Activated naive CD8-positive, alpha-beta T cell treated with anti-CD3 and anti-CD28 coated beads, Interleukin-2, amount 10 ng/mL, durations not matched to agents 7 days and 5 days (primary cell): ENCODE results near the gene GNA15. TPM values are rescaled to one million over a fixed set of nuclear protein-coding genes. Genes with fewer than 3 reads are reported as not detected.
"Not testable (repeated sequence)": the region's sequence is repeated elsewhere in the genome, so short reads cannot be mapped to it uniquely, and the experiment has no call there.

Experiments
- ATAC-seq: fragments of 150-1000 bp; cut with Tn5 transposase; one replicate; pipeline ENCODE4 v1.10.0; 2021; ENCODE audit warnings: low read depth, moderate library complexity
- POLR2A ChIA-PET: fragments of 350-600 bp; sonication (Branson Sonifier 250); formaldehyde crosslinking; loops from one replicate; lab custom pipeline; 2021; ENCODE audit warnings: antibody characterized with exemption; lab: Charles Lee
- DNase-seq: peaks from one replicate; pipeline ENCODE4 v3.0.0; 2021
- H3K27ac Mint-ChIP-seq: one replicate; pipeline ENCODE4 v1.8.0; 2022; ENCODE audit warnings: mild to moderate bottlenecking, mixed read lengths
- H3K27me3 Mint-ChIP-seq: one replicate; pipeline ENCODE4 v1.8.0; 2022; ENCODE audit warnings: mild to moderate bottlenecking, moderate library complexity, mixed read lengths
- H3K36me3 Mint-ChIP-seq: one replicate; pipeline ENCODE4 v1.8.0; 2021; ENCODE audit warnings: mild to moderate bottlenecking, mixed read lengths
- H3K4me1 Mint-ChIP-seq: one replicate; pipeline ENCODE4 v1.8.0; 2021; ENCODE audit warnings: mixed read lengths
- H3K4me3 Mint-ChIP-seq: one replicate; pipeline ENCODE4 v1.8.0; 2022; ENCODE audit warnings: mild to moderate bottlenecking, moderate library complexity, mixed read lengths
- H3K9me3 Mint-ChIP-seq: one replicate; pipeline ENCODE4 v1.8.0; 2021; ENCODE audit warnings: mixed read lengths
- total RNA-seq, 2 experiments: library from RNA; stranded (reverse); gene quantifications; one replicate each; pipeline ENCODE4 v1.2.3, GENCODE V29; 2021

Gene GNA15
- total RNA-seq, 2 experiments from 2014 or later = 17.9 to 19.5 TPM

DNA sequence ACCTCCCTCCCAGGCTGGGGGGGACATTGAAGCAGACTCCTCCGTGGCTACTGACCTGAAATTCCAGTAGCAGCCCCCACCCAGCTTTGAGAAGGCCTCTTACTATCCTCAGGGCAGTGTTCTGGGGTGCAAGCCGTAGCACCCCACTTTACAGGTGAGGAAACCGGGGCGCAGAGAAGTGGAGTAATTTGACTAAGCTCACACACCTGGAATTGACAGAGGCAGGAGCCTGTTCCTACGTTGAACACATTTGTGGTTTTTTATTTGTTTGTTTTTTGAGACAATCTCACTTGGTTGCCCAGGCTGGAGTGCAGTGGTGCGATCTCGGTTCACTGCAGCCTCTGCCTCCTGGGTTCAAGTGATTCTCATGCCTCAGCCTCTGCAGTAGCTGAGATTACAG lies 28.1 kb downstream of the GNA15 start:
- no peak for DNase-seq
- Mint-ChIP-seq H3K4me3 (no peak overlapping the region), H3K4me1 (peaks cover 28% of the 10 kb centered on the region), H3K9me3 (peaks cover 8% of the 10 kb centered on the region), H3K27me3 (no peaks in the 10 kb centered on the region), H3K27ac (no peak overlapping the region), H3K36me3 (peaks cover 51% of the 10 kb centered on the region)
- no peak for ATAC-seq
- POLR2A ChIA-PET = interaction anchor here (1.3 to 1.5 kb wide), 2 partner anchors 13 to 34 kb away, joined by 5 read pairs; no protein-coding TSS in a partner anchor

- no peak for ATAC-seq
- Mint-ChIP-seq H3K36me3 (peaks cover 23% of the 10 kb centered on the region), H3K4me1 (peaks cover 21% of the 10 kb centered on the region), H3K4me3 (no peak overlapping the region), H3K27me3 (peaks cover 3% of the 10 kb centered on the region), H3K9me3 (peaks cover 4% of the 10 kb centered on the region), H3K27ac (no peak overlapping the region)
- POLR2A ChIA-PET = no interaction called here
- DNase-seq = no peak
These were observed 31.9 kb downstream of the GNA15 start for GRCh38 chr19:3167533-3168272.

- no peak for ATAC-seq
- H3K4me1 Mint-ChIP-seq = peaks cover 12% of the 10 kb centered on the region
- POLR2A ChIA-PET = interaction anchor here (0.5 kb wide), 1 partner anchor 299 kb away, joined by 4 read pairs; no protein-coding TSS in a partner anchor
These were observed 36.2 kb downstream of the GNA15 start for GRCh38 chr19:3171894-3172672.

DNA sequence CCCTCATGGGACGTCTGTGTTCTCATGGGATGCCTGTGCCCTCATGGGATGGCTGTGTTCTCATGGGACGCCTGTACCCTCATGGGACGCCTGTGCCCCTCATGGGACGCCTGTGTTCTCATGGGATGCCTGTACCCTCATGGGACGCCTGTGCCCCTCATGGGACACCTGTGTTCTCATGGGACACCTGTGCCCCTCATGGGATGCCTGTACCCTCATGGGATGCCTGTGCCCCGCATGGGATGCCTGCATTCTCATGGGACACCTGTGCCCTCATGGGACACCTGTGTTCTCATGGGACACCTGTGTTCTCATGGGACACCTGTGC lies 36.8 kb downstream of the GNA15 start:
- H3K27ac Mint-ChIP-seq, POLR2A ChIA-PET, ATAC-seq, H3K4me3 Mint-ChIP-seq, DNase-seq, H3K9me3 Mint-ChIP-seq, H3K36me3 Mint-ChIP-seq, H3K27me3 Mint-ChIP-seq: not testable (repeated sequence)
- H3K4me1 Mint-ChIP-seq = peaks cover 13% of the 10 kb centered on the region

More at GRCh38 chr19:3171894-3172672, 36.2 kb downstream of the GNA15 start:
- Mint-ChIP-seq H3K27ac (no peak overlapping the region), H3K9me3 (no peaks in the 10 kb centered on the region), H3K27me3 (peaks cover 3% of the 10 kb centered on the region), H3K36me3 (peaks cover under 1% of the 10 kb centered on the region), H3K4me3 (no peak overlapping the region)
- DNase-seq = no peak

- peak overlapping the region; percentile 98 for H3K27ac Mint-ChIP-seq
- H3K27me3 Mint-ChIP-seq = no peaks in the 10 kb centered on the region
- ATAC-seq = no peak
- H3K4me1 Mint-ChIP-seq = peaks cover 14% of the 10 kb centered on the region
- POLR2A ChIA-PET = interaction anchor here (0.9 to 1.6 kb wide), 3 partner anchors 12 to 555 kb away, joined by 3 to 5 read pairs (median 4); no protein-coding TSS in a partner anchor
- peaks cover 17% of the 10 kb centered on the region for H3K36me3 Mint-ChIP-seq
- H3K9me3 Mint-ChIP-seq = no peaks in the 10 kb centered on the region
- DNase-seq = no peak
- peak overlapping the region; percentile 83 for H3K4me3 Mint-ChIP-seq
These were observed 40.2 kb downstream of the GNA15 start for GRCh38 chr19:3175781-3176714.

GRCh38 chr19:3176715-3177501 lies 41.1 kb downstream of the GNA15 start:
- peak overlapping the region; percentile 83 for H3K4me3 Mint-ChIP-seq
- ATAC-seq (peak; percentile 48), DNase-seq (peak; percentile 73)
- H3K27me3 Mint-ChIP-seq = no peaks in the 10 kb centered on the region
- H3K9me3 Mint-ChIP-seq = no peaks in the 10 kb centered on the region
- peaks cover 19% of the 10 kb centered on the region for H3K36me3 Mint-ChIP-seq
- peaks cover 14% of the 10 kb centered on the region for H3K4me1 Mint-ChIP-seq
- H3K27ac Mint-ChIP-seq = peak overlapping the region; percentile 98
- POLR2A ChIA-PET = interaction anchor here (0.7 to 1.6 kb wide), 6 partner anchors 10 to 556 kb away, joined by 3 to 8 read pairs (median 4); partner anchors contain the start of gene NCLN

DNA sequence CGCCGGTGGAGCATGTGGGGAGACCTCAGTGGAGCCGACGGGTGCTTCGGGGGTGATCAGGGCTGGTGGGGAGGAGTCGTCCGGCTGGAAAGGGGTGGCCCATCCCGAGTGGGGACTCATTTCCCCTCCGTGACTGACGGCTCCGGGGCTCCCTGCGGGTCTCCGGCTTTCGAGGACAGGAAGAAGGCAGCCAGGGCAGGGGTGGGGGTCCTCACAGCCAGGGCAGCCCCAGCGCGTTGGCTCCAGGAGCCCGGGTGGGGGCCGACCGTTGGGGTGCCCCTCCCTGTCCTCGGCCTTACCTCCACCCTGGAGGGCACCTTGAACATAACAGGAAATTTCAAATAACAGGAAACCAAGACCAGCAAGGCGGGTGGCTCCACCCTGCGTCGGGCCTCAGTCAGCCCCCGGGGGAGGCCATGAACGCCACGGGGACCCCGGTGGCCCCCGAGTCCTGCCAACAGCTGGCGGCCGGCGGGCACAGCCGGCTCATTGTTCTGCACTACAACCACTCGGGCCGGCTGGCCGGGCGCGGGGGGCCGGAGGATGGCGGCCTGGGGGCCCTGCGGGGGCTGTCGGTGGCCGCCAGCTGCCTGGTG lies 42.6 kb downstream of the GNA15 start, which contains the start of gene S1PR4:
Gene S1PR4 (plus strand): TSS at position 393 of the 596 bp plus-strand sequence. CDS start 24 bp downstream, at position 417.
- peak within 1 kb of the TSS; percentile 99 for H3K27ac Mint-ChIP-seq
- peaks cover 21% of the 10 kb centered on the region for H3K4me1 Mint-ChIP-seq
- ATAC-seq (peak; percentile 77), DNase-seq (peak; percentile 83)
- H3K9me3 Mint-ChIP-seq = no peaks in the 10 kb centered on the region
- H3K36me3 Mint-ChIP-seq = peaks cover 24% of the 10 kb centered on the region
- peak within 1 kb of the TSS; percentile 100 for H3K4me3 Mint-ChIP-seq
- POLR2A ChIA-PET = interaction anchor here (0.9 to 1.4 kb wide), 3 partner anchors 13 to 116 kb away, joined by 3 to 4 read pairs (median 3); partner anchors contain the start of genes GNA15 and TLE5
- no peaks in the 10 kb centered on the region for H3K27me3 Mint-ChIP-seq

DNA sequence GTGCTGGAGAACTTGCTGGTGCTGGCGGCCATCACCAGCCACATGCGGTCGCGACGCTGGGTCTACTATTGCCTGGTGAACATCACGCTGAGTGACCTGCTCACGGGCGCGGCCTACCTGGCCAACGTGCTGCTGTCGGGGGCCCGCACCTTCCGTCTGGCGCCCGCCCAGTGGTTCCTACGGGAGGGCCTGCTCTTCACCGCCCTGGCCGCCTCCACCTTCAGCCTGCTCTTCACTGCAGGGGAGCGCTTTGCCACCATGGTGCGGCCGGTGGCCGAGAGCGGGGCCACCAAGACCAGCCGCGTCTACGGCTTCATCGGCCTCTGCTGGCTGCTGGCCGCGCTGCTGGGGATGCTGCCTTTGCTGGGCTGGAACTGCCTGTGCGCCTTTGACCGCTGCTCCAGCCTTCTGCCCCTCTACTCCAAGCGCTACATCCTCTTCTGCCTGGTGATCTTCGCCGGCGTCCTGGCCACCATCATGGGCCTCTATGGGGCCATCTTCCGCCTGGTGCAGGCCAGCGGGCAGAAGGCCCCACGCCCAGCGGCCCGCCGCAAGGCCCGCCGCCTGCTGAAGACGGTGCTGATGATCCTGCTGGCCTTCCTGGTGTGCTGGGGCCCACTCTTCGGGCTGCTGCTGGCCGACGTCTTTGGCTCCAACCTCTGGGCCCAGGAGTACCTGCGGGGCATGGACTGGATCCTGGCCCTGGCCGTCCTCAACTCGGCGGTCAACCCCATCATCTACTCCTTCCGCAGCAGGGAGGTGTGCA lies 43.3 kb downstream of the GNA15 start:
- DNase-seq (peak; percentile 60), ATAC-seq (peak; percentile 6)
- H3K27me3 Mint-ChIP-seq = no peaks in the 10 kb centered on the region
- peaks cover 26% of the 10 kb centered on the region for H3K4me1 Mint-ChIP-seq
- peak overlapping the region; percentile 100 for H3K4me3 Mint-ChIP-seq
- POLR2A ChIA-PET = interaction anchor here (0.9 to 1.4 kb wide), 6 partner anchors 10 to 1910 kb away, joined by 3 to 4 read pairs (median 3); partner anchors contain the start of genes GNA15 and TLE5
- peak overlapping the region; percentile 99 for H3K27ac Mint-ChIP-seq
- H3K36me3 Mint-ChIP-seq = peaks cover 27% of the 10 kb centered on the region
- H3K9me3 Mint-ChIP-seq = no peaks in the 10 kb centered on the region

DNA sequence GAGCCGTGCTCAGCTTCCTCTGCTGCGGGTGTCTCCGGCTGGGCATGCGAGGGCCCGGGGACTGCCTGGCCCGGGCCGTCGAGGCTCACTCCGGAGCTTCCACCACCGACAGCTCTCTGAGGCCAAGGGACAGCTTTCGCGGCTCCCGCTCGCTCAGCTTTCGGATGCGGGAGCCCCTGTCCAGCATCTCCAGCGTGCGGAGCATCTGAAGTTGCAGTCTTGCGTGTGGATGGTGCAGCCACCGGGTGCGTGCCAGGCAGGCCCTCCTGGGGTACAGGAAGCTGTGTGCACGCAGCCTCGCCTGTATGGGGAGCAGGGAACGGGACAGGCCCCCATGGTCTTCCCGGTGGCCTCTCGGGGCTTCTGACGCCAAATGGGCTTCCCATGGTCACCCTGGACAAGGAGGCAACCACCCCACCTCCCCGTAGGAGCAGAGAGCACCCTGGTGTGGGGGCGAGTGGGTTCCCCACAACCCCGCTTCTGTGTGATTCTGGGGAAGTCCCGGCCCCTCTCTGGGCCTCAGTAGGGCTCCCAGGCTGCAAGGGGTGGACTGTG lies 44.0 kb downstream of the GNA15 start:
- ATAC-seq (peak; percentile 7), DNase-seq (peak; percentile 65)
- Mint-ChIP-seq H3K4me1 (peaks cover 33% of the 10 kb centered on the region), H3K36me3 (peaks cover 33% of the 10 kb centered on the region), H3K27me3 (no peaks in the 10 kb centered on the region), H3K9me3 (no peaks in the 10 kb centered on the region), H3K4me3 (peak overlapping the region; percentile 100), H3K27ac (peak overlapping the region; percentile 99)
- POLR2A ChIA-PET = interaction anchor here (1.0 to 1.4 kb wide), 5 partner anchors 9 to 1911 kb away, joined by 3 to 4 read pairs (median 3); partner anchors contain the start of genes GNA15 and TLE5

DNA sequence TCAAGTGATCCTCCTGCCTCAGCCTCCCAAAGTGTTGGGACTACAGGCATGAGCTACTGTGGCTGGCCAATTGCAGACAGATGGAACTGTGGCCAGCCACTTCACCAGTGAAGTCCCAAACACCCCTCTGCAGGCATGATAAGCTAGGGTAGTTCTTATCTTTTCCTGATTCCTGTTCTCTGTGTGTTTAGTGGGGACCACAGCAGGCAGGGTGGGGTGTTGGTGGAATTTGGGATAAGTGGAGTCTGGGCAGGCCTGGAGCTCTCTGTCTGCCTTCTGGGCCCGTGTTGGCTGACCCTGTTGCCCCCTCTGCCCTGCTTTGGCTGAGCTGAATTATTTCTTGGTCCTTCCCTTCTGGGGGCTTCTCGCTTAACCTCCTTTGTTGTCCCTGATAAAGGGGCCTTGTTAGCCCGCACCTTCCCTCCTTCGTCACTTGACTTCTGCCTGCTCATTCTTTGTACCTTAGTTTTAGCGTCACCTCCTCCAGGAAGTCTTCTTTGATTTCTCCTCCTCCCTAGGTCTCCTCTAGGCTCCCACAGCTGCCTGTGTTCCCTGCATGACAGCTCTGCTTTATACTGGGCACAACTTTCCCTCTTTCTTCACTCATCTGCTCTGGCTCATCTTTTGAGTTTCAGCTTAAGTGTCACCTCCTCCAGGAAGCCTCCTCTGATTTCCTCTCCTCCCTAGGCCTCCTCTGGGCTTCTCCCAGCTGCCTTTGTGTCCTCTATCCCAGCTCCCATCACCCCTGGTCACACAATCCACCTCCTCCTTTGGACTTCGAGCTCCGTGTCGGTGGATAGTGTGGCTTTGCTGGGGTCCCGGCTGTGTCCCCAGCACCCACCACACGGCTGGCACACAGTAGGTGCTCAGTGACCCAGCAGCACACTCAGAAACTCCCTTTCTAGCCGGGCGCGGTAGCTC lies 48.1 kb downstream of the GNA15 start:
- Mint-ChIP-seq H3K27ac (peak overlapping the region; percentile 78), H3K9me3 (no peaks in the 10 kb centered on the region), H3K36me3 (peaks cover 37% of the 10 kb centered on the region), H3K27me3 (no peaks in the 10 kb centered on the region), H3K4me1 (peaks cover 44% of the 10 kb centered on the region), H3K4me3 (peak overlapping the region; percentile 92)
- ATAC-seq = no peak
- no peak for DNase-seq
- POLR2A ChIA-PET = interaction anchor here (0.7 to 1.1 kb wide), 3 partner anchors 92 to 918 kb away, joined by 3 to 7 read pairs (median 5); no protein-coding TSS in a partner anchor
